ENCODE results near the gene OVAAL.

GRCh38 chr1:180560200-180560867 is 1.6 kb downstream of the OVAAL start:
- TF ChIP-seq POLR2A (IDR thresholded peaks at IDR 0.05) (no peak), CTCF (IDR thresholded peaks at IDR 0.05) (no peak)

All from lower leg skin (tissue), 3 donors.